ENCODE data around the gene RAPGEF5.

DNA sequence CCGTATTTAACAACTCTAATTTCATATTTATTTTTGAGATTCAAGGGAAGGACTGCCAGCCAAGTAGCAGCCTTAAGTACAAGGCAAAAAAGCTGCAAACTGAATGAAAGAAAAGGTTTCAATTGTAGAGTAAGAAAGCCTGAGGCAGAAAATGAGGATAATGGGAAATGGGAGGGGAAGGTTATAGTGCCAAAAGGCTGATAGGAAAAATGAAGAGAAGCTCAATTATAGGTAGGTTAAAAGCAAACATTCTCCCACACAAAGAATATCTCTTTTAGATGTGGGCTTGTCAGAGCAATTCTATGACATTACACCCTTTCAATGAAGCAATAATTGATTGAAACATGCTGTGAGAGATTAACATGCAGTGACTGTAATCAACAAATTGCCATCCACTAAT lies 175.3 kb downstream of the RAPGEF5 start:
- TF ChIP-seq CTCF (conservative IDR thresholded peaks at IDR 0.05) (no peak), EZH2 (IDR thresholded peaks at IDR 0.05; ENCODE audit: low read depth) (no peak)
